B cell (primary cell): ENCODE data around the gene FAHD2A.
"Not testable (repeated sequence)": the region's sequence is repeated elsewhere in the genome, so short reads cannot be mapped to it uniquely, and the experiment has no call there.

Experiments used
- EZH2 ChIP-seq: IDR thresholded peaks from 2 replicates; pipeline ENCODE4 v1.6.1; 2012; ENCODE audit warnings: borderline replicate concordance, low read depth, mild to moderate bottlenecking, moderate library complexity, low read length; ENCODE audit not compliant: insufficient read depth, poor library complexity, severe bottlenecking
- TF ChIP-seq, protein P1 (sequence below): fragments of 200-600 bp; IDR thresholded peaks from one replicate; pipeline ENCODE4 v1.8.0; 2022; ENCODE audit warnings: antibody characterized with exemption, mild to moderate bottlenecking

DNA sequence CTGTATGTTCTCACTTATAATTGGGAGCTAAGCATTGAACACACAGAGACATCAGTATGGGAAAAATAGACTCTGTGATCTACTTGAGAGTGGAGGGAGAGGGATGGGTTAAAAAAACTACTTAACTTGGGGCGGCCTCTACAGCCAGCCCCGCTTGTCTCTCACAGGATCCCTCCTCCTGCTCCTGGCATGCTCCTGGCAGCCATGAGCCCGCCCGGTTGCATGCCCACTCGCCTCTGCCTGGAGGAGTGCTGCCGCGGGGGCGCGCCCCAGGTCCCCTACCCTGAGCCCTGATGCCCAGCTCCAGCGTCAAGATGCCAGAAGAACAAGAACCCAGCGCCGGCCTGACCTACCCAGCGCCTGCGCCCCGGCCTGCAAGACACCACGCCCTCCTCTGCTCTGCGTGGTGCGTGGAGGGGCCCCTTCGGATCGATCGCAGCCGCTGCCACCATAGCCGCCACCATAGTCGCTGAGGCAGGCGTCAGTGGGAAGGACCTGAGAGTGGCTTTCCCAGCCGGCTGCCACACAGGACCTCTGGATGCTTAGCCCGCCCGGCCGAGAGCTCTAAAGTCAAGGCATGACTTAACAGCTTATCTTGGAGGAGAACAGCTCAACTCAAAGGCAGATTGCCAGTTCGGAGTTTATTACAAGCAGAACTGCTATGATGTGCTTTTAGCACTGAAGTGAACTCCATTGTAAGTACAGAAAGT, 32.8 kb downstream of the FAHD2A start:
- TF ChIP-seq, protein P1, sequence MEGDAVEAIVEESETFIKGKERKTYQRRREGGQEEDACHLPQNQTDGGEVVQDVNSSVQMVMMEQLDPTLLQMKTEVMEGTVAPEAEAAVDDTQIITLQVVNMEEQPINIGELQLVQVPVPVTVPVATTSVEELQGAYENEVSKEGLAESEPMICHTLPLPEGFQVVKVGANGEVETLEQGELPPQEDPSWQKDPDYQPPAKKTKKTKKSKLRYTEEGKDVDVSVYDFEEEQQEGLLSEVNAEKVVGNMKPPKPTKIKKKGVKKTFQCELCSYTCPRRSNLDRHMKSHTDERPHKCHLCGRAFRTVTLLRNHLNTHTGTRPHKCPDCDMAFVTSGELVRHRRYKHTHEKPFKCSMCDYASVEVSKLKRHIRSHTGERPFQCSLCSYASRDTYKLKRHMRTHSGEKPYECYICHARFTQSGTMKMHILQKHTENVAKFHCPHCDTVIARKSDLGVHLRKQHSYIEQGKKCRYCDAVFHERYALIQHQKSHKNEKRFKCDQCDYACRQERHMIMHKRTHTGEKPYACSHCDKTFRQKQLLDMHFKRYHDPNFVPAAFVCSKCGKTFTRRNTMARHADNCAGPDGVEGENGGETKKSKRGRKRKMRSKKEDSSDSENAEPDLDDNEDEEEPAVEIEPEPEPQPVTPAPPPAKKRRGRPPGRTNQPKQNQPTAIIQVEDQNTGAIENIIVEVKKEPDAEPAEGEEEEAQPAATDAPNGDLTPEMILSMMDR: not testable (repeated sequence)
- not testable (repeated sequence) for TF ChIP-seq EZH2
